Measurements from ENCODE around the gene IER5L.

IER5L gene

GRCh38 chr9:129221979-129222635, 44.0 kb upstream of the IER5L start:
- Histone ChIP-seq H3K4me2 (ENCODE audit: low read depth, low read length) (peak overlapping the region; percentile 88), H3K36me3 (replicated peaks; ENCODE audit: insufficient read depth, low read length) (no peaks in the 10 kb centered on the region), H3K79me2 (ENCODE audit: low read length) (no peaks in the 10 kb centered on the region), H3K9me2 (replicated peaks; ENCODE audit: insufficient read depth, low read length) (no peaks in the 10 kb centered on the region), H3F3A (ENCODE audit: insufficient read depth, low read length) (peaks cover 15% of the 10 kb centered on the region), H3K9ac (ENCODE audit: low read length) (peak overlapping the region; percentile 64; the same call in 1 of the 2 replicates), H3K4me3 (ENCODE audit: low read length) (no peak overlapping the region), H3K9me3 (replicated peaks; ENCODE audit: insufficient read depth, low read length) (no peaks in the 10 kb centered on the region), H2AFZ (ENCODE audit: low read length) (0 out of 2 replicates have a peak overlapping the region, but pooled peaks have one; percentile 8), H3K4me1 (ENCODE audit: low read length) (peaks cover 21% of the 10 kb centered on the region), H3K27ac (ENCODE audit: low read length) (peak overlapping the region; percentile 96), H4K20me1 (ENCODE audit: insufficient read depth, low read length) (no peaks in the 10 kb centered on the region), H3K27me3 (replicated peaks; ENCODE audit: insufficient read depth, low read length) (no peaks in the 10 kb centered on the region)
- TF ChIP-seq EZH2phosphoT487 (IDR thresholded peaks at IDR 0.05; ENCODE audit: low read length) (no peak), EZH2 (optimal IDR thresholded peaks at IDR 0.05; ENCODE audit: low read depth, low read length) (no peak), CTCF (IDR thresholded peaks at IDR 0.05; ENCODE audit: low read length) (no peak)
- no peak for DNase-seq

- Histone ChIP-seq H3K27me3 (replicated peaks; ENCODE audit: insufficient read depth, low read length) (no peaks in the 10 kb centered on the region), H3K27ac (ENCODE audit: low read length) (peak overlapping the region; percentile 96), H3K9me2 (replicated peaks; ENCODE audit: insufficient read depth, low read length) (no peaks in the 10 kb centered on the region), H4K20me1 (ENCODE audit: insufficient read depth, low read length) (no peaks in the 10 kb centered on the region), H3K9me3 (replicated peaks; ENCODE audit: insufficient read depth, low read length) (no peaks in the 10 kb centered on the region), H3F3A (ENCODE audit: insufficient read depth, low read length) (peaks cover 15% of the 10 kb centered on the region), H3K4me2 (ENCODE audit: low read depth, low read length) (peak overlapping the region; percentile 88), H3K36me3 (replicated peaks; ENCODE audit: insufficient read depth, low read length) (no peaks in the 10 kb centered on the region), H3K9ac (ENCODE audit: low read length) (peak overlapping the region; percentile 64), H2AFZ (ENCODE audit: low read length) (peak overlapping the region; percentile 71), H3K79me2 (ENCODE audit: low read length) (no peaks in the 10 kb centered on the region), H3K4me3 (ENCODE audit: low read length) (peak overlapping the region; percentile 55), H3K4me1 (ENCODE audit: low read length) (peaks cover 21% of the 10 kb centered on the region)
- peak; percentile 90 for DNase-seq
- TF ChIP-seq CTCF (IDR thresholded peaks at IDR 0.05; ENCODE audit: low read length) = peak; percentile 35
- no peak for TF ChIP-seq EZH2 (optimal IDR thresholded peaks at IDR 0.05; ENCODE audit: low read depth, low read length)
- TF ChIP-seq EZH2phosphoT487 (IDR thresholded peaks at IDR 0.05; ENCODE audit: low read length) = no peak
Measured at GRCh38 chr9:129221233-129221632, 43.2 kb upstream of the IER5L start.

GRCh38 chr9:129220771-129221170, 42.7 kb upstream of the IER5L start:
- Histone ChIP-seq H3K27me3 (replicated peaks; ENCODE audit: insufficient read depth, low read length) (no peaks in the 10 kb centered on the region), H3K9ac (ENCODE audit: low read length) (peak overlapping the region; percentile 64), H2AFZ (ENCODE audit: low read length) (peak overlapping the region; percentile 71), H4K20me1 (ENCODE audit: insufficient read depth, low read length) (no peaks in the 10 kb centered on the region), H3F3A (ENCODE audit: insufficient read depth, low read length) (peaks cover 15% of the 10 kb centered on the region), H3K4me2 (ENCODE audit: low read depth, low read length) (peak overlapping the region; percentile 88), H3K9me2 (replicated peaks; ENCODE audit: insufficient read depth, low read length) (no peaks in the 10 kb centered on the region), H3K36me3 (replicated peaks; ENCODE audit: insufficient read depth, low read length) (no peaks in the 10 kb centered on the region), H3K4me3 (ENCODE audit: low read length) (peak overlapping the region; percentile 55), H3K79me2 (ENCODE audit: low read length) (no peaks in the 10 kb centered on the region), H3K4me1 (ENCODE audit: low read length) (peaks cover 21% of the 10 kb centered on the region), H3K27ac (ENCODE audit: low read length) (peak overlapping the region; percentile 96), H3K9me3 (replicated peaks; ENCODE audit: insufficient read depth, low read length) (no peaks in the 10 kb centered on the region)
- DNase-seq = peak; percentile 79
- TF ChIP-seq EZH2 (optimal IDR thresholded peaks at IDR 0.05; ENCODE audit: low read depth, low read length) (no peak), CTCF (IDR thresholded peaks at IDR 0.05; ENCODE audit: low read length) (no peak), EZH2phosphoT487 (IDR thresholded peaks at IDR 0.05; ENCODE audit: low read length) (no peak)

Measured in MM.1S (cell line).